ENCODE results near the gene MYOM1.
"Not testable (repeated sequence)": the region's sequence is repeated elsewhere in the genome, so short reads cannot be mapped to it uniquely, and the experiment has no call there.

Gene MYOM1

DNA sequence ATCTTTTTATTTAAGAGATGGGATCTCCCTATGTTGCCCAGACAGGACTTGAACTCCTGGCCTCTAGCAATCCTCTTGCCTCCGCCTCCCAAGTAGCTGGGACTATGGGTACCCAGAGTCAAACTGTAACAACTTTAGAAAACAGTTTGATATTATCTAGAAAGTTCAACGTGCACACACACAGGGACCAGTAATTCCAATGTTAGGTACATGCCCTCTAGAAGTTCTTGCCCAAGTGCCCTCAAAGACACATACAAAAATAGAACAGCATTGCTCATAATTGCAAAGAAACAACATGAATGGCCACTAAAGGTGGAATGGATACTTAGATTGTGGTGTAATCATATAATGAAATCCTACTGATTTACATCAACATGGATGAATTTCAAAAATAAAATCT is 194.2 kb downstream of the MYOM1 start:
- DNase-seq (ENCODE audit: low read depth): no peak
- H3K4me3 ChIP-seq (ENCODE audit: low read depth, low read length): no peak overlapping the region
- TF ChIP-seq CTCF (IDR thresholded peaks at IDR 0.05; ENCODE audit: low read depth, low read length, missing control alignments): no peak

DNA sequence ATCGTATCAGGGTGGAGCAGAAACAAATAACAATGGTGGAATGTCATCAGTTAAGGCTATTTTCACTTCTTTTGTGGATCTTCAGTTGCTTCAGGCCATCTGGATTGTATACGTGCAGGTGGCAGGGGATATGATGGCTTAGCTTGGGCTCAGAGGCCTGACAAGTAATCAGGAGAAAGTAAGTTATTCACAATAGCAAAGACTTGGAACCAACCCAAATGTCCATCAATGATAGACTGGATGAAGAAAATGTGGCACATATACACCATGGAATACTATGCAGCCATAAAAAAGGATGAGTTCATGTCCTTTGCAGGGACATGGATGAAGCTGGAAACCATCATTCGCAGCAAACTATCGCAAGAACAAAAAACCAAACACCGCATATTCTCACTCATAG is 196.2 kb downstream of the MYOM1 start:
- H3K4me3 ChIP-seq (ENCODE audit: low read depth, low read length); DNase-seq (ENCODE audit: low read depth): not testable (repeated sequence)
